ENCODE data around the gene CEACAM1. TPM values are rescaled to one million over a fixed set of nuclear protein-coding genes. Genes with fewer than 3 reads are reported as not detected.
"Not testable (repeated sequence)": the region's sequence is repeated elsewhere in the genome, so short reads cannot be mapped to it uniquely, and the experiment has no call there.

CEACAM1 gene
- polyA plus RNA-seq, 1 donor (not counting 4 experiments of a cell fraction or from before 2014, with no cell fraction given): 2.2 TPM

DNA sequence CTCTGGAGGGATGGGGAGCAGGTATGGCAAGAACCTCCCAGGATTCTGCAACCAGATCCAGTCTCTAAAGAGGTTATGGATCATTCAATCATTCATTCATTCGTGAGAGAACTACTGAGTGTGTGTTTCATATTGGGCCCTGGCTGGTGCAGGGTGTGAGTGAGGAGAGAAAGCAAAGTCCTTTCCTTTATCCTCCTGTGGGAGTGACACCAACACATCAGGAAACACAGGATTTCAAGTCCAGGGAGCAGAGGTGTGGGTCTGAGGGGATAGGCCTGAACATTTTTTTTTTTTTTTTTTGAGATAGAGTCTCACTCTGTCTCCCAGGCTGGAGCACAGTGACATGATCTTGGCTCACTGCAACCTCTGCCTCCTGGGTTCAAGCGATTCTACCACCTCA, 3.3 kb downstream of the CEACAM1 start:
- no peak overlapping the region for H2AFZ ChIP-seq (ENCODE audit: control insufficient read depth, low read length)
- no peak for DNase-seq (ENCODE audit: low read depth, low spot score)
- H3K9me3 ChIP-seq (ENCODE audit: control insufficient read depth, low read depth, low read length): no peaks in the 10 kb centered on the region
- no peaks in the 10 kb centered on the region for H3K9me1 ChIP-seq (ENCODE audit: control insufficient read depth, extremely low read depth, insufficient read depth, low read length)
- no peak overlapping the region for H3K4me2 ChIP-seq (ENCODE audit: control insufficient read depth, extremely low read depth, insufficient read depth, low read depth, low read length)
- FAIRE-seq: no peak
- TF ChIP-seq EZH2 (IDR thresholded peaks at IDR 0.05; ENCODE audit: low read length): no peak
- TF ChIP-seq CTCF (optimal IDR thresholded peaks at IDR 0.05 in 1 of 3, IDR thresholded peaks at IDR 0.05 in 1 of 3, conservative IDR thresholded peaks at IDR 0.05 in 1 of 3; ENCODE audit: extremely low read depth in 1 of 3, insufficient read depth in 2 of 3, low read length in 3 of 3): no peak
- H3K36me3 ChIP-seq (ENCODE audit: control insufficient read depth in 2 of 2, extremely low read depth in 1 of 2, insufficient read depth in 2 of 2, low read length in 2 of 2): no peaks in the 10 kb centered on the region
- peaks cover 4% of the 10 kb centered on the region for H3K27me3 ChIP-seq (ENCODE audit: control insufficient read depth, extremely low read depth, insufficient read depth, low read length)
- no peaks in the 10 kb centered on the region for H4K20me1 ChIP-seq (ENCODE audit: control insufficient read depth, extremely low read depth, insufficient read depth, low read length)
- dilution Hi-C loops (cut with MboI; ENCODE audit: extremely low pct_ligation_motif_present, low sequenced_read_pairs): no loop called here
- H3K27ac ChIP-seq (ENCODE audit: control insufficient read depth, insufficient read depth, low read length): no peak overlapping the region
- H3K79me2 ChIP-seq (ENCODE audit: control insufficient read depth, insufficient read depth, low read length): no peaks in the 10 kb centered on the region
- H3K4me1 ChIP-seq (ENCODE audit: control insufficient read depth, extremely low read depth, insufficient read depth, low read length): peaks cover 14% of the 10 kb centered on the region
- no peak overlapping the region for H3K4me3 ChIP-seq (ENCODE audit: control insufficient read depth in 2 of 3, extremely low read depth in 1 of 3, insufficient read depth in 2 of 3, low read depth in 1 of 3, low read length in 3 of 3)
- no peak overlapping the region for H3K9ac ChIP-seq (ENCODE audit: control insufficient read depth, extremely low read depth, insufficient read depth, low read length)

- no peak overlapping the region for H3K9ac ChIP-seq (ENCODE audit: control insufficient read depth, extremely low read depth, insufficient read depth, low read length)
- no peaks in the 10 kb centered on the region for H4K20me1 ChIP-seq (ENCODE audit: control insufficient read depth, extremely low read depth, insufficient read depth, low read length)
- no peaks in the 10 kb centered on the region for H3K36me3 ChIP-seq (ENCODE audit: control insufficient read depth in 2 of 2, extremely low read depth in 1 of 2, insufficient read depth in 2 of 2, low read length in 2 of 2)
- H3K4me1 ChIP-seq (ENCODE audit: control insufficient read depth, extremely low read depth, insufficient read depth, low read length): peaks cover 14% of the 10 kb centered on the region
- H3K27ac ChIP-seq (ENCODE audit: control insufficient read depth, insufficient read depth, low read length): no peak overlapping the region
- peaks cover 4% of the 10 kb centered on the region for H3K27me3 ChIP-seq (ENCODE audit: control insufficient read depth, extremely low read depth, insufficient read depth, low read length)
- DNase-seq (ENCODE audit: low read depth, low spot score) (no peak), FAIRE-seq (no peak)
- no peak overlapping the region for H3K4me3 ChIP-seq (ENCODE audit: control insufficient read depth in 2 of 3, extremely low read depth in 1 of 3, insufficient read depth in 2 of 3, low read depth in 1 of 3, low read length in 3 of 3)
- no peak overlapping the region for H2AFZ ChIP-seq (ENCODE audit: control insufficient read depth, low read length)
- H3K4me2 ChIP-seq (ENCODE audit: control insufficient read depth, extremely low read depth, insufficient read depth, low read depth, low read length): no peak overlapping the region
- dilution Hi-C loops (cut with MboI; ENCODE audit: extremely low pct_ligation_motif_present, low sequenced_read_pairs): no loop called here
- no peak for TF ChIP-seq EZH2 (IDR thresholded peaks at IDR 0.05; ENCODE audit: low read length)
- H3K79me2 ChIP-seq (ENCODE audit: control insufficient read depth, insufficient read depth, low read length): no peaks in the 10 kb centered on the region
- H3K9me3 ChIP-seq (ENCODE audit: control insufficient read depth, low read depth, low read length): no peaks in the 10 kb centered on the region
- no peaks in the 10 kb centered on the region for H3K9me1 ChIP-seq (ENCODE audit: control insufficient read depth, extremely low read depth, insufficient read depth, low read length)
These were observed 4.0 kb downstream of the CEACAM1 start for GRCh38 chr19:42524250-42524649.

GRCh38 chr19:42522262-42522661, 6.0 kb downstream of the CEACAM1 start:
- DNase-seq (ENCODE audit: low read depth, low spot score); H3K4me2 ChIP-seq (ENCODE audit: control insufficient read depth, extremely low read depth, insufficient read depth, low read depth, low read length); H2AFZ ChIP-seq (ENCODE audit: control insufficient read depth, low read length); H3K9ac ChIP-seq (ENCODE audit: control insufficient read depth, extremely low read depth, insufficient read depth, low read length); H3K9me3 ChIP-seq (ENCODE audit: control insufficient read depth, low read depth, low read length); H3K36me3 ChIP-seq (ENCODE audit: control insufficient read depth in 2 of 2, extremely low read depth in 1 of 2, insufficient read depth in 2 of 2, low read length in 2 of 2); H3K9me1 ChIP-seq (ENCODE audit: control insufficient read depth, extremely low read depth, insufficient read depth, low read length); H3K27ac ChIP-seq (ENCODE audit: control insufficient read depth, insufficient read depth, low read length); H3K27me3 ChIP-seq (ENCODE audit: control insufficient read depth, extremely low read depth, insufficient read depth, low read length); H3K4me1 ChIP-seq (ENCODE audit: control insufficient read depth, extremely low read depth, insufficient read depth, low read length); H3K79me2 ChIP-seq (ENCODE audit: control insufficient read depth, insufficient read depth, low read length); FAIRE-seq; H4K20me1 ChIP-seq (ENCODE audit: control insufficient read depth, extremely low read depth, insufficient read depth, low read length); H3K4me3 ChIP-seq (ENCODE audit: control insufficient read depth in 2 of 3, extremely low read depth in 1 of 3, insufficient read depth in 2 of 3, low read depth in 1 of 3, low read length in 3 of 3); dilution Hi-C loops (cut with MboI; ENCODE audit: extremely low pct_ligation_motif_present, low sequenced_read_pairs): not testable (repeated sequence)
